ENCODE results near the gene CPED1. TPM values are rescaled to one million over a fixed set of nuclear protein-coding genes. Genes with fewer than 3 reads are reported as not detected.

Gene CPED1
- total RNA-seq, 4 donors from 2014 or later, result 4.4 to 20.2 (median 14.0) TPM

GRCh38 chr7:120998520-120998919 lies 10.0 kb downstream of the CPED1 start:
- Histone ChIP-seq H3K27ac (peak overlapping the region; percentile 54 to 89 (median 61)), H3K27me3 (no peaks in the 10 kb centered on the region), H3K36me3 (no peaks in the 10 kb centered on the region), H3K4me1 (peaks cover 0 to 55% (median 17%) of the 10 kb centered on the region in 4 donors), H3K9me3 (no peaks in the 10 kb centered on the region), H3K4me3 (no peak overlapping the region)
- intact Hi-C loops (cut with DNase I; ENCODE audit: low total_unique reads) (no loop called here), in situ Hi-C loops (cut with MboI; ENCODE audit: low pct_ligation_motif_present in 1 of 4, low pct_unique_long_range_greater_than_20kb in 1 of 4, low sequenced_read_pairs in 3 of 4) (loop anchor here (10.0 to 25.0 kb wide), 3 partner anchors 76 to 96 kb away; no protein-coding TSS in a partner anchor)
- WGBS, 2 donors (ENCODE audit: low coverage in 1 of 2), result 51 to 55% methylated on average over 1 of the region's 1 CpG
- no peak for DNase-seq
- TF ChIP-seq EP300 (IDR thresholded peaks at IDR 0.05; ENCODE audit: low read depth), result no peak
- TF ChIP-seq CTCF (IDR thresholded peaks at IDR 0.05), result no peak
- no peak for TF ChIP-seq POLR2AphosphoS5 (IDR thresholded peaks at IDR 0.05)
- no peak for TF ChIP-seq POLR2A (IDR thresholded peaks at IDR 0.05)

DNA sequence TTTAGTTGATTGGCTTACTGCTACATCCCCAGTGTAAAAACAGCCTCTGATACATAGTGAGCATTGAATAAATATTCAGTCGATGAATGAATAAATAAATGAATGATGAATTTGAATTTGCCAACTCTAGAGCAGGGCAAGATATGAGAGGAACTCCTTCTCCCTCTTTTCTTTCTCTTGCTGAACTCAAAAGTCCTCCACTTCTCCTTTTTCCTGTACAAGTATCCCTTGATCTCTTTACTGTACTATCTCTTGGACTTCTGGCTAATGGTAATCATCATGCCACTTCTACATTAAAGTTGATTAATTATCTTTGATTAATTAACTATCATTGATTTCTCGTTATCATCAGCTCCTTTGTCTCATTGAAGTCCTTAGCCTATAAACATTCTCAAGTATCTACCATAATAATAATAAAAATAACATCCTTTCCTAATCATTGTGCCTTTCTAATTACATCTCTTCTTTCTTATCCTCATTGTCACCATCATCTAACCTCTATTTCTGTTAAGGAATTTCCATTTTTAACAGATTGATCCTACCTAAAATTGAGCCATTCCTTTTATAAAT lies 10.6 kb downstream of the CPED1 start:
- WGBS, 2 donors (ENCODE audit: low coverage in 1 of 2), result 68 to 78% methylated on average over 2 of the region's 2 CpGs
- peak overlapping the region in 1 of 4 donors; percentile 3 for H3K4me3 ChIP-seq
- H3K27me3 ChIP-seq, result no peaks in the 10 kb centered on the region
- peak overlapping the region; percentile 54 to 89 (median 61) for H3K27ac ChIP-seq
- DNase-seq, result no peak
- in situ Hi-C loops (cut with MboI; ENCODE audit: low pct_ligation_motif_present in 1 of 4, low pct_unique_long_range_greater_than_20kb in 1 of 4, low sequenced_read_pairs in 3 of 4), result loop anchor here (10.0 to 25.0 kb wide), 3 partner anchors 76 to 96 kb away; no protein-coding TSS in a partner anchor
- peaks cover 0 to 52% (median 17%) of the 10 kb centered on the region in 4 donors for H3K4me1 ChIP-seq
- intact Hi-C loops (cut with DNase I; ENCODE audit: low total_unique reads), result no loop called here
- no peaks in the 10 kb centered on the region for H3K9me3 ChIP-seq
- no peaks in the 10 kb centered on the region for H3K36me3 ChIP-seq
- no peak for TF ChIP-seq EP300 (IDR thresholded peaks at IDR 0.05; ENCODE audit: low read depth)
- TF ChIP-seq POLR2AphosphoS5 (IDR thresholded peaks at IDR 0.05), result no peak
- TF ChIP-seq POLR2A (IDR thresholded peaks at IDR 0.05), result no peak
- TF ChIP-seq CTCF (IDR thresholded peaks at IDR 0.05), result no peak

- WGBS, 2 donors (ENCODE audit: low coverage in 1 of 2), result 54 to 60% methylated on average over 9 of the region's 9 CpGs
- Histone ChIP-seq H3K9me3 (no peaks in the 10 kb centered on the region), H3K27me3 (no peaks in the 10 kb centered on the region), H3K4me1 (peaks cover 0 to 42% (median 17%) of the 10 kb centered on the region in 4 donors), H3K27ac (peak overlapping the region; percentile 54 to 89 (median 61)), H3K4me3 (peak overlapping the region in 2 of 4 donors; percentile 1 to 3), H3K36me3 (no peaks in the 10 kb centered on the region)
- in situ Hi-C loops (cut with MboI; ENCODE audit: low pct_ligation_motif_present in 1 of 4, low pct_unique_long_range_greater_than_20kb in 1 of 4, low sequenced_read_pairs in 3 of 4) (no loop called here), intact Hi-C loops (cut with DNase I; ENCODE audit: low total_unique reads) (no loop called here)
- TF ChIP-seq POLR2AphosphoS5 (IDR thresholded peaks at IDR 0.05), result peak in 1 of 3 donors; percentile 38
- no peak for TF ChIP-seq POLR2A (IDR thresholded peaks at IDR 0.05)
- no peak for DNase-seq
Observed at GRCh38 chr7:121000081-121000983, 11.8 kb downstream of the CPED1 start.

DNA sequence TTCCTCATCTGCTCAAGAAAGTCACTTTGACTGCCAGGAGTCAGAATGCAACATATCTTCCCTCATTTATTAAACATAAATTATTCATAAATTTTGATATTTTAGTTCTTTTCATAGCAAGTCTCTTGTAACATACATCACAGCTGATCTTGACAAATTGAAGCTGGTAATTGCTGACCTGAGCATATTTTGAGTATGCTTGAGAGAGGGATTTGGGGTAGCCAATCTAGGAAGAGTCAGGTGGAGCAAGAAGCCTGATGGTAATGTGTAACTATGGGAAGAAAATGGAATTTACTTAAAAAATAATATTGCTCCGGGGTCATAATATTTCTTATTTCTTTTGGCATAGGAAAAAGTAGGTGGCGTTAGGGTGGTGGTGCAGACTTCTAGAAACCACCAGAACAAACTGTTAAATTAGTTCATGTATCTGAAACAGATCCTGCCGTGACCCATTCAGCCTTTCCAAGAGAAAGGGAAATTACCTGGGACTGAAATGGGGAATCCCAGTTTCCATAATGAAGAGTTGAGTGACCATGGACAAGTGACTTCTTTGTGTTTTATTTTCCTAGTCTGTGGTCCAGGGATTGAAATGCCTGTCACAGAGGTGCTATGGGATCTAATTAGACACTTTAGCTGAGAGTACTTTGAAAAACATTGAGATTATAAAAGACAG lies 12.9 kb downstream of the CPED1 start:
- 62 to 69% methylated on average over 3 of the region's 3 CpGs for WGBS, 2 donors (ENCODE audit: low coverage in 1 of 2)
- in situ Hi-C loops (cut with MboI; ENCODE audit: low pct_ligation_motif_present in 1 of 4, low pct_unique_long_range_greater_than_20kb in 1 of 4, low sequenced_read_pairs in 3 of 4) (no loop called here), intact Hi-C loops (cut with DNase I; ENCODE audit: low total_unique reads) (no loop called here)
- Histone ChIP-seq H3K9me3 (no peaks in the 10 kb centered on the region), H3K27ac (peak overlapping the region; percentile 54 to 89 (median 61)), H3K27me3 (no peaks in the 10 kb centered on the region), H3K4me3 (no peak overlapping the region), H3K4me1 (peaks cover 0 to 38% (median 14%) of the 10 kb centered on the region in 4 donors), H3K36me3 (no peaks in the 10 kb centered on the region)
- TF ChIP-seq POLR2AphosphoS5 (IDR thresholded peaks at IDR 0.05), result no peak
- TF ChIP-seq POLR2A (IDR thresholded peaks at IDR 0.05), result no peak
- no peak for TF ChIP-seq EP300 (IDR thresholded peaks at IDR 0.05; ENCODE audit: low read depth)
- no peak for TF ChIP-seq CTCF (IDR thresholded peaks at IDR 0.05)
- no peak for DNase-seq

Data from transverse colon (tissue), 4 donors.